HG03064 (cell line): ENCODE measurements around the gene ACVRL1.

Experiments used
- ATAC-seq: cut with Tn5 transposase; IDR thresholded peaks from one replicate; pipeline ENCODE4 v1.9.1; 2021; ENCODE audit warnings: low read depth; ENCODE audit not compliant: unreplicated experiment

The ACVRL1 gene

GRCh38 chr12:51907083-51907855 lies at the start of gene ACVRL1:
ACVRL1 (plus strand) TSS chr12:51907504; CDS start chr12:51912475, 4,971 bp downstream.
- no peak for ATAC-seq

GRCh38 chr12:51860986-51861385 lies 46.3 kb upstream of the ACVRL1 start:
- no peak for ATAC-seq

GRCh38 chr12:51862947-51863346 lies 44.4 kb upstream of the ACVRL1 start:
- no peak for ATAC-seq

GRCh38 chr12:51863363-51863932 lies 43.9 kb upstream of the ACVRL1 start:
- no peak for ATAC-seq

- no peak for ATAC-seq
These were observed 43.1 kb upstream of the ACVRL1 start for GRCh38 chr12:51863933-51864832.

- ATAC-seq: no peak
These were observed 42.3 kb upstream of the ACVRL1 start for GRCh38 chr12:51864833-51865670.

GRCh38 chr12:51865757-51866270 lies 41.5 kb upstream of the ACVRL1 start:
- no peak for ATAC-seq

GRCh38 chr12:51866324-51866723 lies 41.0 kb upstream of the ACVRL1 start:
- ATAC-seq: no peak

- no peak for ATAC-seq
These were observed 40.5 kb upstream of the ACVRL1 start for GRCh38 chr12:51866762-51867161.

- no peak for ATAC-seq
These were observed 39.9 kb upstream of the ACVRL1 start for GRCh38 chr12:51867371-51867770.

- ATAC-seq: no peak
These were observed 39.4 kb upstream of the ACVRL1 start for GRCh38 chr12:51867796-51868428.

GRCh38 chr12:51868821-51869495 lies 38.3 kb upstream of the ACVRL1 start:
- no peak for ATAC-seq

- ATAC-seq: no peak
These were observed 37.8 kb upstream of the ACVRL1 start for GRCh38 chr12:51869496-51869865.

- ATAC-seq: no peak
These were observed 37.4 kb upstream of the ACVRL1 start for GRCh38 chr12:51869931-51870330.

- ATAC-seq: no peak
These were observed 36.8 kb upstream of the ACVRL1 start for GRCh38 chr12:51870504-51870903.

- ATAC-seq: no peak
These were observed 36.2 kb upstream of the ACVRL1 start for GRCh38 chr12:51871126-51871525.

- ATAC-seq: no peak
These were observed 35.2 kb upstream of the ACVRL1 start for GRCh38 chr12:51871918-51872688.

GRCh38 chr12:51872689-51872981 lies 34.7 kb upstream of the ACVRL1 start:
- no peak for ATAC-seq
